Activated CD8-positive, alpha-beta T cell treated with anti-CD3 and anti-CD28 coated beads for 36 hours (primary cell): ENCODE measurements around the gene USP47. TPM values are rescaled to one million over a fixed set of nuclear protein-coding genes. Genes with fewer than 3 reads are reported as not detected.

Experiments used
- ATAC-seq: fragments of 200-7000 bp; cut with Tn5 transposase; one replicate; pipeline ENCODE4 v1.10.0; 2021; ENCODE audit warnings: mild to moderate bottlenecking, moderate library complexity
- CTCF ChIA-PET: fragments of 350-600 bp; sonication (Branson Sonifier 250); formaldehyde crosslinking; loops from one replicate; lab custom pipeline; 2021; ENCODE audit warnings: antibody characterized with exemption; lab: Charles Lee
- POLR2A ChIA-PET: fragments of 350-600 bp; sonication (Branson Sonifier 250); formaldehyde crosslinking; loops from one replicate; lab custom pipeline; 2021; ENCODE audit warnings: antibody characterized with exemption; lab: Charles Lee
- DNase-seq: peaks from one replicate; pipeline ENCODE4 v3.0.0-alpha.2; 2020
- H3K27ac Mint-ChIP-seq: one replicate; pipeline ENCODE4 v1.8.0; 2021; ENCODE audit warnings: mild to moderate bottlenecking, mixed read lengths
- H3K27me3 Mint-ChIP-seq: one replicate; pipeline ENCODE4 v1.8.0; 2021; ENCODE audit warnings: mixed read lengths
- H3K36me3 Mint-ChIP-seq: one replicate; pipeline ENCODE4 v1.8.0; 2021; ENCODE audit warnings: low read depth, mixed read lengths
- H3K4me1 Mint-ChIP-seq: one replicate; pipeline ENCODE4 v1.8.0; 2021; ENCODE audit warnings: low read depth, mixed read lengths
- H3K4me3 Mint-ChIP-seq: one replicate; pipeline ENCODE4 v1.8.0; 2021; ENCODE audit warnings: mild to moderate bottlenecking, moderate library complexity, mixed read lengths
- H3K9me3 Mint-ChIP-seq: one replicate; pipeline ENCODE4 v1.8.0; 2021; ENCODE audit warnings: mixed read lengths
- CTCF ChIP-seq: fragments of 200-600 bp; IDR thresholded peaks from one replicate; pipeline ENCODE4 v1.8.0; 2022; ENCODE audit warnings: antibody characterized with exemption, mild to moderate bottlenecking
- intact Hi-C: fragments of 100-400 bp; cut with micrococcal nuclease; formaldehyde crosslinking; loops from one replicate; pipeline ENCODE4 v1.10.0; 2022
- total RNA-seq, 2 experiments: library from RNA; stranded (reverse); gene quantifications; one replicate each; pipeline ENCODE4 v1.2.3, GENCODE V29; 2021

USP47 gene
- total RNA-seq, 2 experiments from 2014 or later, result 37.8 to 39.7 TPM

GRCh38 chr11:11899401-11899800 is 57.6 kb downstream of the USP47 start:
- no peak overlapping the region for H3K27ac Mint-ChIP-seq
- peaks cover 10% of the 10 kb centered on the region for H3K36me3 Mint-ChIP-seq

GRCh38 chr11:11901929-11902328 is 60.2 kb downstream of the USP47 start:
- ChIA-PET POLR2A (no interaction called here), CTCF (interaction anchor here (0.9 to 1.1 kb wide), 4 partner anchors 24 to 104 kb away, joined by 3 read pairs; no protein-coding TSS in a partner anchor)
- peaks cover 14% of the 10 kb centered on the region for H3K36me3 Mint-ChIP-seq
- H3K4me1 Mint-ChIP-seq, result peaks cover 5% of the 10 kb centered on the region
- ATAC-seq, result no peak
- H3K9me3 Mint-ChIP-seq, result no peaks in the 10 kb centered on the region
- H3K4me3 Mint-ChIP-seq, result no peak overlapping the region
- no peak overlapping the region for H3K27ac Mint-ChIP-seq
- DNase-seq, result no peak
- TF ChIP-seq CTCF, result no peak
- no peaks in the 10 kb centered on the region for H3K27me3 Mint-ChIP-seq
- intact Hi-C loops, result no loop called here

More at GRCh38 chr11:11899401-11899800, 57.6 kb downstream of the USP47 start:
- intact Hi-C loops, result no loop called here
- TF ChIP-seq CTCF, result no peak
- no peaks in the 10 kb centered on the region for H3K9me3 Mint-ChIP-seq
- ATAC-seq (no peak), DNase-seq (no peak)
- H3K4me1 Mint-ChIP-seq, result peaks cover 5% of the 10 kb centered on the region
- POLR2A ChIA-PET, result no interaction called here
- CTCF ChIA-PET, result interaction anchor here (0.8 kb wide), 1 partner anchor 99 kb away, joined by 3 read pairs; no protein-coding TSS in a partner anchor
- no peaks in the 10 kb centered on the region for H3K27me3 Mint-ChIP-seq
- H3K4me3 Mint-ChIP-seq, result no peak overlapping the region

GRCh38 chr11:11909727-11910126 is 68.0 kb downstream of the USP47 start:
- no peak for TF ChIP-seq CTCF
- ChIA-PET POLR2A (no interaction called here), CTCF (interaction anchor here (1.5 kb wide), 1 partner anchor 60 kb away, joined by 3 read pairs; no protein-coding TSS in a partner anchor)
- Mint-ChIP-seq H3K9me3 (no peaks in the 10 kb centered on the region), H3K27ac (no peak overlapping the region), H3K27me3 (no peaks in the 10 kb centered on the region), H3K4me3 (no peak overlapping the region), H3K4me1 (no peaks in the 10 kb centered on the region), H3K36me3 (peaks cover 19% of the 10 kb centered on the region)
- no peak for DNase-seq
- intact Hi-C loops, result no loop called here
- no peak for ATAC-seq

GRCh38 chr11:11910541-11910940 is 68.8 kb downstream of the USP47 start:
- ATAC-seq, result no peak
- ChIA-PET POLR2A (no interaction called here), CTCF (interaction anchor here (0.6 to 1.5 kb wide), 3 partner anchors 61 to 637 kb away, joined by 3 read pairs; no protein-coding TSS in a partner anchor)
- H3K4me1 Mint-ChIP-seq, result no peaks in the 10 kb centered on the region
- intact Hi-C loops, result no loop called here
- H3K27me3 Mint-ChIP-seq, result no peaks in the 10 kb centered on the region
- no peaks in the 10 kb centered on the region for H3K9me3 Mint-ChIP-seq
- H3K4me3 Mint-ChIP-seq, result no peak overlapping the region
- no peak for DNase-seq
- TF ChIP-seq CTCF, result no peak
- no peak overlapping the region for H3K27ac Mint-ChIP-seq
- peaks cover 16% of the 10 kb centered on the region for H3K36me3 Mint-ChIP-seq

GRCh38 chr11:11913395-11913794 is 71.6 kb downstream of the USP47 start:
- Mint-ChIP-seq H3K9me3 (no peaks in the 10 kb centered on the region), H3K27ac (no peak overlapping the region), H3K4me1 (no peaks in the 10 kb centered on the region), H3K36me3 (peaks cover 17% of the 10 kb centered on the region), H3K27me3 (no peaks in the 10 kb centered on the region), H3K4me3 (no peak overlapping the region)
- ChIA-PET POLR2A (interaction anchor here (0.6 kb wide), 1 partner anchor 1104 kb away, joined by 3 read pairs; no protein-coding TSS in a partner anchor), CTCF (interaction anchor here (1.5 kb wide), 1 partner anchor 54 kb away, joined by 4 read pairs; no protein-coding TSS in a partner anchor)
- DNase-seq, result no peak
- no peak for ATAC-seq
- TF ChIP-seq CTCF, result no peak
- intact Hi-C loops, result no loop called here
